Stimulated activated naive B cell treated with anti-CD40 and anti-IgM and Interleukin-4, amounts not matched to agents 10 μg/mL and 1 μg/mL and 100 μg/mL, for 72 hours (primary cell): ENCODE data around the gene SEMA4D.

ENCODE experiments used
- ATAC-seq, 2 donors: fragments of 150-1000 bp; cut with Tn5 transposase; replicated peaks; 2 replicates each; pipeline ENCODE4 v1.10.0; 2021; ENCODE audit warnings: moderate library complexity in 1 of 2
- DNase-seq: peaks from one replicate; pipeline ENCODE4 v3.0.0; 2021
- H3K27ac Mint-ChIP-seq: one replicate; pipeline ENCODE4 v1.8.0; 2022; ENCODE audit warnings: mild to moderate bottlenecking, mixed read lengths
- H3K27me3 Mint-ChIP-seq, 2 donors: one replicate each; pipeline ENCODE4 v1.8.0; 2022; ENCODE audit warnings: mixed read lengths in 2 of 2
- H3K36me3 Mint-ChIP-seq, 2 donors: one replicate each; pipeline ENCODE4 v1.8.0; 2022; ENCODE audit warnings: mixed read lengths in 2 of 2, mild to moderate bottlenecking in 1 of 2
- H3K4me1 Mint-ChIP-seq, 2 donors: one replicate each; pipeline ENCODE4 v1.8.0; 2022; ENCODE audit warnings: mixed read lengths in 2 of 2, mild to moderate bottlenecking in 1 of 2
- H3K4me3 Mint-ChIP-seq, 2 donors: one replicate each; pipeline ENCODE4 v1.8.0; 2022; ENCODE audit warnings: mild to moderate bottlenecking in 2 of 2, mixed read lengths in 2 of 2, moderate library complexity in 1 of 2
- H3K9me3 Mint-ChIP-seq, 2 donors: one replicate each; pipeline ENCODE4 v1.8.0; 2022; ENCODE audit warnings: mixed read lengths in 2 of 2, mild to moderate bottlenecking in 1 of 2

The SEMA4D gene

GRCh38 chr9:89453452-89453851 is 44.5 kb downstream of the SEMA4D start:
- Mint-ChIP-seq H3K27me3 (no peaks in the 10 kb centered on the region), H3K36me3 (peaks cover 39 to 64% of the 10 kb centered on the region in 2 donors), H3K9me3 (no peaks in the 10 kb centered on the region), H3K27ac (no peak overlapping the region), H3K4me3 (no peak overlapping the region), H3K4me1 (peaks cover 46 to 61% of the 10 kb centered on the region in 2 donors)
- no peak for ATAC-seq
- no peak for DNase-seq

- DNase-seq (no peak), ATAC-seq (no peak)
- peaks cover 49 to 67% of the 10 kb centered on the region in 2 donors for H3K4me1 Mint-ChIP-seq
- no peaks in the 10 kb centered on the region for H3K9me3 Mint-ChIP-seq
- no peak overlapping the region for H3K4me3 Mint-ChIP-seq
- H3K36me3 Mint-ChIP-seq = peaks cover 43 to 64% of the 10 kb centered on the region in 2 donors
- H3K27me3 Mint-ChIP-seq = no peaks in the 10 kb centered on the region
- no peak overlapping the region for H3K27ac Mint-ChIP-seq
Observed at GRCh38 chr9:89452561-89452960, 45.4 kb downstream of the SEMA4D start.

DNA sequence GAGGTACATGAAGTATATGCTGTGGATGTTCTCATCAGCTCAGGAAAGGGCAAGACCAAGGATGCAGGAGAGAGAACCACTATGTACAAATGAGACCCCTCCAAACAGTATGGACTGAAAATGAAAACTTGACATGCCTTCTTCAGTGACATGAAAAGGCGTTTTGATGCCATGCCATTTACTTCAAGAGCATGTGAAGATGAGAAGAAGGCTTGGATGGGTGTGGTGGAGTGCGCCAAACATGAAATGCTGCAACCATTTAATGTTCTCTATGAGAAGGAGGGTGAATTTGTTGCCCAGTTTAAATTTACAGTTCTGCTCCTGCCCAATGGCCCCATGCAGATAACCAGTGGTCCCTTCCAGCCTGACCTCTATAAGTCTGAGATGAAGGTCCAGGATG is 47.7 kb downstream of the SEMA4D start:
- ATAC-seq = no peak
- peaks cover 41 to 66% of the 10 kb centered on the region in 2 donors for H3K36me3 Mint-ChIP-seq

DNA sequence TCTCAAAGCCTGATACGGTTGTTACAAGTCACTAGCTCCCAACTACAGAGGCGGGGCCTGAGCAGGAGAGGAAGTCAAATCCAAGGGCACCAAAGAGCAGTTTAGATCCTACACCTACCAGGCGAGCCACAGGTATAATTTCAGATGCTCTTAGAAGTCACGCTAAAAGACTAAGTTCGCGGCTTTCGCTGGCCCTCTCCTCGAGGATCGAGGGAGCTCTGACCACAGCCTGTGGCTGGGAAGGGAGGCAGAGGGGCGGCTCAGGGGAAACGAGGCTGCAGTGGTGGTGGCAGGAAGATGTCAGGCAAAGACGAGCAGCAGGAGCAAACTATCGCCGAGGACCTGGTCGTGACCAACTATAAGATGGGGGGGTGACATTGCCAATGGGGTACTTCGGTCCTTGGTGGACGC is 48.6 kb downstream of the SEMA4D start:
- Mint-ChIP-seq H3K9me3 (no peaks in the 10 kb centered on the region), H3K27me3 (no peaks in the 10 kb centered on the region), H3K4me1 (peaks cover 47 to 71% of the 10 kb centered on the region in 2 donors), H3K4me3 (no peak overlapping the region), H3K36me3 (peaks cover 41 to 65% of the 10 kb centered on the region in 2 donors), H3K27ac (peak overlapping the region; percentile 49)
- ATAC-seq = no peak
- no peak for DNase-seq

More for the DNA sequence above, 47.7 kb downstream of the SEMA4D start:
- Mint-ChIP-seq H3K27ac (peak overlapping the region; percentile 22), H3K9me3 (no peaks in the 10 kb centered on the region), H3K4me3 (no peak overlapping the region), H3K27me3 (no peaks in the 10 kb centered on the region), H3K4me1 (peaks cover 44 to 71% of the 10 kb centered on the region in 2 donors)
- DNase-seq = no peak

GRCh38 chr9:89448821-89449220 is 49.1 kb downstream of the SEMA4D start:
- Mint-ChIP-seq H3K4me1 (peaks cover 49 to 72% of the 10 kb centered on the region in 2 donors), H3K36me3 (peaks cover 39 to 64% of the 10 kb centered on the region in 2 donors), H3K4me3 (no peak overlapping the region), H3K27ac (peak overlapping the region; percentile 87), H3K27me3 (no peaks in the 10 kb centered on the region), H3K9me3 (no peaks in the 10 kb centered on the region)
- no peak for ATAC-seq
- DNase-seq = no peak

DNA sequence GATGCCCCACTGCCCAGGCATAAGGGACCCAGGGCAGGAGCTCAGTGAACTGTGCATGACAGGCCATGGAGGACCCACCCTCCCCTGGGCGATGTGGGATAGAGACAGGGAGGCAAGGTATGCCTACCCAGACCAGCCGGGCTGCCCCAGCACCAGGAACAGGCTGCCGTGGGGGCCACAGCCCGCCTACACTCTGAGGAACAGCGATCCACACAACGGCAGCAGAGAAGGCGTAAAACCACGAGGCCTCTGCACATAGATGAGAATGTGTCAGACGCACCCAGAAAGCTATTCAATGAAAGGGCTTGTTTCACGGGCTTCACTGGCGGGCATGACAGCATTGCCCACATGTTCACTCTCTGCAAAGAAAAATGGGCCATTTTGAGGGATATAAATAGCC is 49.5 kb downstream of the SEMA4D start:
- DNase-seq (no peak), ATAC-seq (peak; percentile 78 to 79)
- H3K4me3 Mint-ChIP-seq = no peak overlapping the region
- H3K27me3 Mint-ChIP-seq = no peaks in the 10 kb centered on the region
- H3K4me1 Mint-ChIP-seq = peaks cover 49 to 76% of the 10 kb centered on the region in 2 donors
- peaks cover 39 to 63% of the 10 kb centered on the region in 2 donors for H3K36me3 Mint-ChIP-seq
- peak overlapping the region; percentile 87 for H3K27ac Mint-ChIP-seq
- H3K9me3 Mint-ChIP-seq = no peaks in the 10 kb centered on the region

DNA sequence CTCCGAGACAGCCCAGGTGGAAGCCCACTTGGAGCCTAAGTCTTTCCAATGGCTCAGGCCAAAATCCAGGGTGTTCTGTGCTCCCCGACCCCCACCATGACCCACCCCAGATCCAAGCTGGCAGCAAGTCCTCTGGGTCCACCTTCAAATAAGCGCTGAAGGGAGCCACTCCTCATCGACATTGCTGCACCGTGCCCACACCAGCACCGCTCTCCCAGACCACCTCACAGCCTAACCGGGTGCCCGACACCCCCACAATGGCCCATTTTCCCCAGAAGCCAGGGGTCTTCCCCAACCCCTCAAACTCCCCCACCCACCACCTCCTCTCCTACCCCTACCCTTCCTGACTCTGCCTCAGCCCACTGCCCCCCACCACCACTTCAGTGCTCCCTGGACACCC is 50.5 kb downstream of the SEMA4D start:
- H3K27me3 Mint-ChIP-seq = no peaks in the 10 kb centered on the region
- H3K27ac Mint-ChIP-seq = peak overlapping the region; percentile 66
- no peaks in the 10 kb centered on the region for H3K9me3 Mint-ChIP-seq
- DNase-seq (no peak), ATAC-seq (no peak)
- H3K4me1 Mint-ChIP-seq = peaks cover 55 to 79% of the 10 kb centered on the region in 2 donors
- H3K36me3 Mint-ChIP-seq = peaks cover 32 to 54% of the 10 kb centered on the region in 2 donors
- no peak overlapping the region for H3K4me3 Mint-ChIP-seq

DNA sequence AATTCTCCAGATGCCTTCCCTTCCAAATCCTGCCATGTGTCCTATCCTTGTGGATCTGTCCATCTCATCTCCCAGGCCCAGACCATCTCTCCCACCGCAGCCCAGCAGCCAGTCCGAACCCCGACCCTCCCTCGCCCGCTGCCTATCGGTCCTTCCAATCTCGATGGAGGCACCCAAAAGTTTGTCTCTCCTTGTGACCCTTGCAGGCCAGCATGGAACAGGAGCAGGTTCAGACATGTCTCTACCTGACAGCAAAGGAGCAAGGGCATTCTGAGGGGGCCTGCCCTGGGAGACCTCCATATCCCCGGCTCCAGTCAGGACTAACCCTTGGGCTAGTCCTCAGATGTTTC is 51.0 kb downstream of the SEMA4D start:
- no peaks in the 10 kb centered on the region for H3K9me3 Mint-ChIP-seq
- peaks cover 60 to 83% of the 10 kb centered on the region in 2 donors for H3K4me1 Mint-ChIP-seq
- DNase-seq = no peak
- ATAC-seq = no peak
- no peaks in the 10 kb centered on the region for H3K27me3 Mint-ChIP-seq
- H3K27ac Mint-ChIP-seq = peak overlapping the region; percentile 66
- peaks cover 36 to 59% of the 10 kb centered on the region in 2 donors for H3K36me3 Mint-ChIP-seq
- H3K4me3 Mint-ChIP-seq = no peak overlapping the region

DNA sequence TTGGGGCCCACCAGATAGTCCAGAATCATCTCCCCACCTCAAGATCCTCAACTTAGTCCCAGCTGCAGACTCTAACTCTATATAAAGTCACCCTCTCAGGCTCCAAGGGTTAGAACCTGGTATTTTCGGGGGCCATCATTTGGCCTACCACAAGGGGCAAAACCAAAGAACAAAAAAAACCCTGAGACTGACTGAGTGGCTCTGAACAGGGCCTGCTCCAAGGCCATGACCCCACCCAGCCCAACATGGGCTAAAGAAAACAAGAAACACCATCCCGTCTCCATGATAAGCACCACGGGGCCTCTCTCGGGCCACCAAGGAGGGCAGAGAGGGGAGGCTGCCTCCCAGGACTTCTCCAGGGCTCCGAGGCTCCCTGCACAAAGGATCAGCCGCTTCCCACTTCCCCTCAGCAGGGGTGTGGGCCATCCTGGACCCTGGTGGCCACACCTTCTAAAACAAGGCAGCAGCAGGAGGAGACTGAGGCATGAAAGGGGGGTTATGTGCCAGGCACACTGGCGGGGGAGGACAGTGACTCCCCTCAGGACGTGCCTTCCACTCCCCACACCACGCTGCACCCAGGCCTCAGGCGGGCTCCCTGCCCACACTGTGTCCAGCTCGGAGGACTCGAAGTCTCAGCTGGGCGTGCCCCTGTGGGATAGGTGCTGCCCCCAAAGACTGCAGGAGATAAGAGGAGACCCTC is 51.5 kb downstream of the SEMA4D start:
- Mint-ChIP-seq H3K4me1 (peaks cover 64 to 89% of the 10 kb centered on the region in 2 donors), H3K4me3 (no peak overlapping the region), H3K9me3 (no peaks in the 10 kb centered on the region), H3K36me3 (peaks cover 38 to 57% of the 10 kb centered on the region in 2 donors), H3K27me3 (no peaks in the 10 kb centered on the region), H3K27ac (peak overlapping the region; percentile 52)
- ATAC-seq (no peak), DNase-seq (no peak)

- H3K4me1 Mint-ChIP-seq = peaks cover 68 to 95% of the 10 kb centered on the region in 2 donors
- peaks cover 40 to 55% of the 10 kb centered on the region in 2 donors for H3K36me3 Mint-ChIP-seq
- DNase-seq (no peak), ATAC-seq (no peak)
- H3K4me3 Mint-ChIP-seq = no peak overlapping the region
- no peaks in the 10 kb centered on the region for H3K27me3 Mint-ChIP-seq
- H3K27ac Mint-ChIP-seq = peak overlapping the region; percentile 52
- H3K9me3 Mint-ChIP-seq = no peaks in the 10 kb centered on the region
Observed at GRCh38 chr9:89445801-89446251, 52.1 kb downstream of the SEMA4D start.

- DNase-seq (no peak), ATAC-seq (no peak)
- peaks cover 42 to 60% of the 10 kb centered on the region in 2 donors for H3K36me3 Mint-ChIP-seq
- peak overlapping the region; percentile 68 for H3K27ac Mint-ChIP-seq
- peaks cover 75 to 100% of the 10 kb centered on the region in 2 donors for H3K4me1 Mint-ChIP-seq
- H3K9me3 Mint-ChIP-seq = no peaks in the 10 kb centered on the region
- no peaks in the 10 kb centered on the region for H3K27me3 Mint-ChIP-seq
- H3K4me3 Mint-ChIP-seq = no peak overlapping the region
Observed at GRCh38 chr9:89444925-89445765, 52.8 kb downstream of the SEMA4D start.

DNA sequence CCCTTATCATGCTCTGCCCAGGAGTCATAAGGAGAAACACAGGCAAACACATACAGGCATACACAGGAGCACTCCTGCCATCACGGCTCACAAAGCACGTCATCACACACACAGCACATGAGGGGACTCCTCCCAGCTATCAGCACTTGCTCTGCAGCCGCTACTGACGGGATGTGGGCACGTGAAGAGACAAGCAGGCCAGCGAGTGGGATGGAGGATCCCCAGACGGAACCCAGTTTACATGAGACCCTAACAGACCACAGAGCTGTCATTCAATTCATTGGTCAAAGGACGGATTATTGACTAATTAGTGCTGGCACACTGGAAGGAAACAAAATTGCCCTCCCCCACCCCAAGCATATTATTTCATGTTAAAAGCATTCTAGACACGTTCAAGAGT is 53.6 kb downstream of the SEMA4D start:
- no peaks in the 10 kb centered on the region for H3K27me3 Mint-ChIP-seq
- H3K27ac Mint-ChIP-seq = peak overlapping the region; percentile 20
- DNase-seq = no peak
- no peak overlapping the region for H3K4me3 Mint-ChIP-seq
- peaks cover 75 to 100% of the 10 kb centered on the region in 2 donors for H3K4me1 Mint-ChIP-seq
- ATAC-seq = no peak
- peaks cover 36 to 58% of the 10 kb centered on the region in 2 donors for H3K36me3 Mint-ChIP-seq
- no peaks in the 10 kb centered on the region for H3K9me3 Mint-ChIP-seq

DNA sequence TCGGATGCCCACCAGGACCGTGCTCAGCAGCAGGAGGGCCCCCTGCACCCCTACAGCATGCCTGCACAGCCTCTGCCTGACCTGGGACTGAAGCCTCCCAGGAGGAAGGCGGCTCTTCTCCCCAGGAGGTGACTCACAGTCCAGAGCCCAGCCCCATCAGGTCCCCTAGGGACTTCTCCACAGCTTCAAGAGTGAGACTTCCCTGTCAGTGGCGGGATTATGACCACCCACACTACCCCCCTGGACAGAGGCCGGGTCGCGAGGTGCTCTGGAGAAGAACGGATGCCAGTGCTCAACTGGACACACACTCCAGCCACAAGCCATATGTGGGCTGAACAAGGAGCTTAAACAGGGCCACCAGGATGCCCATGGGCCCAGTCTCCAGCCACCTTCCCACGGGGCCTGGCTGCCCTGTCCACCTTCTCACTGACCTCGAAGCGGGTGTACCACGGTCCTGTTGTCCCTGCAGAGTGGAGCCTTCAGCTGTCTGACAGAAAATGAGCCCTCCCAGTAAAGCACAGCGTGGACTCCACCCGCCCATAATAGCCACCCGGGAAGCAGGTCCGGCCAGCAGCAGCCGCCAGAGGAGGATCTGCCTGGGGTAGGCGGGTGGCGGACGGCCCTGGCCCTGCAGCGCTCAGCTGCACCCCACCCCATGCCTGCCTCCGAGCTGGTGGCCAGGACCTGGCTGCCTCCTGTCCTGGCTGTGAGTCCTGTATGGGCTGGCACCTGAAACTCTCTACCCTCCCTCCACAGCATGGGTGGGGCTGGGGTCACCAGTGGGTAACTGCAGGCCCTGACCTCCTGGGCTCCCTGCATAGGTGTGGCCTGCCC is 54.7 kb downstream of the SEMA4D start:
- DNase-seq (peak; percentile 35), ATAC-seq (peak; percentile 75 to 76)
- Mint-ChIP-seq H3K36me3 (peaks cover 29 to 50% of the 10 kb centered on the region in 2 donors), H3K4me1 (peaks cover 66 to 94% of the 10 kb centered on the region in 2 donors), H3K4me3 (peak overlapping the region; percentile 64 to 67), H3K9me3 (no peaks in the 10 kb centered on the region), H3K27me3 (no peaks in the 10 kb centered on the region), H3K27ac (peak overlapping the region; percentile 83)

GRCh38 chr9:89442501-89442978 is 55.4 kb downstream of the SEMA4D start:
- H3K4me3 Mint-ChIP-seq = peak overlapping the region; percentile 64 to 67
- H3K4me1 Mint-ChIP-seq = peaks cover 69 to 94% of the 10 kb centered on the region in 2 donors
- DNase-seq (no peak), ATAC-seq (peak; percentile 69 to 75)
- peaks cover 32 to 53% of the 10 kb centered on the region in 2 donors for H3K36me3 Mint-ChIP-seq
- H3K27ac Mint-ChIP-seq = peak overlapping the region; percentile 83
- no peaks in the 10 kb centered on the region for H3K9me3 Mint-ChIP-seq
- H3K27me3 Mint-ChIP-seq = no peaks in the 10 kb centered on the region
